Measurements from ENCODE around the gene ZFYVE16.
"Not testable (repeated sequence)": the region's sequence is repeated elsewhere in the genome, so short reads cannot be mapped to it uniquely, and the experiment has no call there.

The ZFYVE16 gene

GRCh38 chr5:80487829-80488721, 80.2 kb downstream of the ZFYVE16 start, which contains the start of gene FAM151B:
Gene FAM151B (plus strand): TSS chr5:80488100. CDS start chr5:80488124, 24 bp downstream.
- DNase-seq (ENCODE audit: low read depth, low spot score) = peak; percentile 97

- no peak for DNase-seq (ENCODE audit: low read depth, low spot score)
Measured at GRCh38 chr5:80491296-80491695, 83.4 kb downstream of the ZFYVE16 start.

- no peak for DNase-seq (ENCODE audit: low read depth, low spot score)
Measured at GRCh38 chr5:80492741-80493140, 84.9 kb downstream of the ZFYVE16 start.

GRCh38 chr5:80493443-80493842, 85.6 kb downstream of the ZFYVE16 start:
- DNase-seq (ENCODE audit: low read depth, low spot score) = not testable (repeated sequence)

- no peak for DNase-seq (ENCODE audit: low read depth, low spot score)
Measured at GRCh38 chr5:80495891-80496290, 88.0 kb downstream of the ZFYVE16 start.

- DNase-seq (ENCODE audit: low read depth, low spot score) = no peak
Measured at GRCh38 chr5:80502800-80503199, 94.9 kb downstream of the ZFYVE16 start.

GRCh38 chr5:80503641-80504040, 95.8 kb downstream of the ZFYVE16 start:
- DNase-seq (ENCODE audit: low read depth, low spot score) = no peak

GRCh38 chr5:80504833-80505232, 97.0 kb downstream of the ZFYVE16 start:
- no peak for DNase-seq (ENCODE audit: low read depth, low spot score)

- DNase-seq (ENCODE audit: low read depth, low spot score) = no peak
Measured at GRCh38 chr5:80507663-80508062, 99.8 kb downstream of the ZFYVE16 start.

GRCh38 chr5:80508844-80509243, 101.0 kb downstream of the ZFYVE16 start:
- DNase-seq (ENCODE audit: low read depth, low spot score) = no peak

GRCh38 chr5:80509362-80509761, 101.5 kb downstream of the ZFYVE16 start:
- DNase-seq (ENCODE audit: low read depth, low spot score) = no peak

- peak; percentile 79 for DNase-seq (ENCODE audit: low read depth, low spot score)
Measured at GRCh38 chr5:80516826-80517225, 109.0 kb downstream of the ZFYVE16 start.
